Adrenal gland (tissue), 5 donors: Measurements from ENCODE around the gene CMC2.

ENCODE experiments used
- CTCF ChIP-seq, 6 experiments: fragments of 450-650 bp in 4 of 6; fragments of 200-600 bp in 2 of 6; sonication (generic) in 1 of 6; IDR thresholded peaks; 1 replicate in 5 of 6; 2 replicates in 1 of 6; pipeline versions ENCODE4 v1.5.1 to v1.8.0; 2016 to 2021; ENCODE audit warnings: antibody characterized with exemption in 6 of 6, mild to moderate bottlenecking in 2 of 6, moderate library complexity in 1 of 6
- POLR2A ChIP-seq, 2 donors: fragments of 450-650 bp; IDR thresholded peaks; one replicate each; pipeline ENCODE4 v1.6.1; 2017; ENCODE audit warnings: antibody characterized with exemption in 2 of 2, mild to moderate bottlenecking in 2 of 2, moderate library complexity in 1 of 2
- donor health status: DM: no; HTN: no; CAD: no.

- TF ChIP-seq CTCF (IDR thresholded peaks at IDR 0.05), result no peak
- TF ChIP-seq POLR2A (IDR thresholded peaks at IDR 0.05), result no peak
These were observed 51.7 kb downstream of the CMC2 start for GRCh38 chr16:80954985-80955384.
